K562 (cell line): Measurements from ENCODE around the gene SLC9A3.

Experiments used
- CTCF ChIP-seq, 3 experiments: IDR thresholded peaks in 2 of 3; conservative IDR thresholded peaks in 1 of 3; 2 replicates each; pipeline ENCODE4 v1.5.1; 2011 to 2012; ENCODE audit warnings: low read length in 3 of 3, mild to moderate bottlenecking in 3 of 3, control low read depth in 2 of 3, improper control_type of control experiment in 1 of 3, inconsistent platforms in 1 of 3, low read depth in 1 of 3, mixed read lengths in 1 of 3, moderate library complexity in 1 of 3; ENCODE audit not compliant: insufficient read depth in 2 of 3
- EGR1 ChIP-seq: fragments of 450-650 bp; conservative IDR thresholded peaks from 2 replicates; pipeline ENCODE4 v1.6.1; 2017; ENCODE audit warnings: mild to moderate bottlenecking
- ERF ChIP-seq: fragments of 450-650 bp; formaldehyde crosslinking; IDR thresholded peaks from 2 replicates; pipeline ENCODE4 v1.4.0; 2020; ENCODE audit warnings: mild to moderate bottlenecking, mixed read lengths
- FOXP1 ChIP-seq: sonication (generic); formaldehyde crosslinking; IDR thresholded peaks from 2 replicates; pipeline ENCODE4 v1.8.0; 2022; ENCODE audit warnings: mild to moderate bottlenecking, missing genetic modification reagents
- MIER1 ChIP-seq: fragments of 450-650 bp; IDR thresholded peaks from 2 replicates; pipeline ENCODE4 v1.6.1; 2016; ENCODE audit warnings: antibody characterized with exemption, mild to moderate bottlenecking, low read depth
- MLX ChIP-seq, 2 experiments: fragments of 450-650 bp in 1 of 2; sonication (generic) in 1 of 2; formaldehyde crosslinking; conservative IDR thresholded peaks; 2 replicates each; pipeline versions ENCODE4 v1.4.0 to v1.8.1; 2020 to 2022; ENCODE audit warnings: mild to moderate bottlenecking in 1 of 2, missing genetic modification reagents in 1 of 2
- SFPQ ChIP-seq: fragments of 200-400 bp; formaldehyde crosslinking; IDR thresholded peaks from 2 replicates; pipeline ENCODE4 v1.6.1; 2017; ENCODE audit warnings: mild to moderate bottlenecking, low read depth, low read length, moderate library complexity
- SMC3 ChIP-seq: conservative IDR thresholded peaks from 2 replicates; pipeline ENCODE4 v1.6.1; 2011; ENCODE audit warnings: low read depth, low read length, improper control_type of control experiment; ENCODE audit not compliant: insufficient read depth
- TF ChIP-seq, protein P1 (sequence below): fragments of 250-450 bp; sonication (Bioruptor Pico); IDR thresholded peaks from 2 replicates; pipeline ENCODE4 v1.5.0; 2020; ENCODE audit warnings: mild to moderate bottlenecking, borderline replicate concordance
- TF ChIP-seq, protein P2 (sequence below): fragments of 200-600 bp; sonication (generic); IDR thresholded peaks from one replicate; pipeline ENCODE4 v1.6.1; 2012; ENCODE audit warnings: mild to moderate bottlenecking, low read depth, low read length, inconsistent platforms

DNA sequence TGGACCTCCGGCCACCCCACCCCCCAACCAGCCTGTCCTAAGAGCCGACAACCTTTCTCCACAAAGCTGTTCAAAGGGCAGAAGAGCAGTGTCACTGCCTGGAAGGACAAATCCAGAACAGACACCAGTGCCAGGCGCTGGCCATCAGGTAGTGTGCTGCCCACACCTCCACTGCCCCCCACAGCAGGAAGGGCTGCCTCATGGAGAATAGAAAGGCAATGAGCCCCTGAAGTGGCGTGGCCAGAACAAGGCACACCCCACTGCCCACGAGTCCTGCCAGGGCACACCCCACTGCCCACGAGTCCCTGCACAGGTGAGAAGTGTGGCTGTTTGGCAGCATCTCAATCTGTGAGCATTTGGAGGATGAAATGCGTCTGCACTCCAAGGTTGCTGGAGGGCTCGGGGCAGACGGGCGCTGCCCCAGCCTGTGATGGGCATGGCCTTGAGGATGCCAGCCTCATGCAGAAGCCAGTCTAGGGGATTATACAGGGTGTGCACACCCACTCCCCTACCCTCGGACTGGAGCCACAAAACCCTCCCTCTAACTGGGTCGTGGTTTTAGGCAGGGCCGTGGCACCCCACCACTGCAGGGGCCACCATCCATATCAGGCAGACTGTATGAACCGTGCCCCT is 2.3 kb upstream of the SLC9A3 start:
- TF ChIP-seq EGR1: no peak
- TF ChIP-seq, protein P1, sequence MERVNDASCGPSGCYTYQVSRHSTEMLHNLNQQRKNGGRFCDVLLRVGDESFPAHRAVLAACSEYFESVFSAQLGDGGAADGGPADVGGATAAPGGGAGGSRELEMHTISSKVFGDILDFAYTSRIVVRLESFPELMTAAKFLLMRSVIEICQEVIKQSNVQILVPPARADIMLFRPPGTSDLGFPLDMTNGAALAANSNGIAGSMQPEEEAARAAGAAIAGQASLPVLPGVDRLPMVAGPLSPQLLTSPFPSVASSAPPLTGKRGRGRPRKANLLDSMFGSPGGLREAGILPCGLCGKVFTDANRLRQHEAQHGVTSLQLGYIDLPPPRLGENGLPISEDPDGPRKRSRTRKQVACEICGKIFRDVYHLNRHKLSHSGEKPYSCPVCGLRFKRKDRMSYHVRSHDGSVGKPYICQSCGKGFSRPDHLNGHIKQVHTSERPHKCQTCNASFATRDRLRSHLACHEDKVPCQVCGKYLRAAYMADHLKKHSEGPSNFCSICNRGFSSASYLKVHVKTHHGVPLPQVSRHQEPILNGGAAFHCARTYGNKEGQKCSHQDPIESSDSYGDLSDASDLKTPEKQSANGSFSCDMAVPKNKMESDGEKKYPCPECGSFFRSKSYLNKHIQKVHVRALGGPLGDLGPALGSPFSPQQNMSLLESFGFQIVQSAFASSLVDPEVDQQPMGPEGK: no peak
- TF ChIP-seq CTCF (IDR thresholded peaks at IDR 0.05 in 2 of 3, conservative IDR thresholded peaks at IDR 0.05 in 1 of 3; ENCODE audit: insufficient read depth in 2 of 3, low read depth in 1 of 3, low read length in 3 of 3): no peak
- no peak for TF ChIP-seq MLX (CRISPR knock-in tag; conservative IDR thresholded peaks at IDR 0.05)
- no peak for TF ChIP-seq SFPQ
- no peak for TF ChIP-seq SMC3
- TF ChIP-seq, protein P2, sequence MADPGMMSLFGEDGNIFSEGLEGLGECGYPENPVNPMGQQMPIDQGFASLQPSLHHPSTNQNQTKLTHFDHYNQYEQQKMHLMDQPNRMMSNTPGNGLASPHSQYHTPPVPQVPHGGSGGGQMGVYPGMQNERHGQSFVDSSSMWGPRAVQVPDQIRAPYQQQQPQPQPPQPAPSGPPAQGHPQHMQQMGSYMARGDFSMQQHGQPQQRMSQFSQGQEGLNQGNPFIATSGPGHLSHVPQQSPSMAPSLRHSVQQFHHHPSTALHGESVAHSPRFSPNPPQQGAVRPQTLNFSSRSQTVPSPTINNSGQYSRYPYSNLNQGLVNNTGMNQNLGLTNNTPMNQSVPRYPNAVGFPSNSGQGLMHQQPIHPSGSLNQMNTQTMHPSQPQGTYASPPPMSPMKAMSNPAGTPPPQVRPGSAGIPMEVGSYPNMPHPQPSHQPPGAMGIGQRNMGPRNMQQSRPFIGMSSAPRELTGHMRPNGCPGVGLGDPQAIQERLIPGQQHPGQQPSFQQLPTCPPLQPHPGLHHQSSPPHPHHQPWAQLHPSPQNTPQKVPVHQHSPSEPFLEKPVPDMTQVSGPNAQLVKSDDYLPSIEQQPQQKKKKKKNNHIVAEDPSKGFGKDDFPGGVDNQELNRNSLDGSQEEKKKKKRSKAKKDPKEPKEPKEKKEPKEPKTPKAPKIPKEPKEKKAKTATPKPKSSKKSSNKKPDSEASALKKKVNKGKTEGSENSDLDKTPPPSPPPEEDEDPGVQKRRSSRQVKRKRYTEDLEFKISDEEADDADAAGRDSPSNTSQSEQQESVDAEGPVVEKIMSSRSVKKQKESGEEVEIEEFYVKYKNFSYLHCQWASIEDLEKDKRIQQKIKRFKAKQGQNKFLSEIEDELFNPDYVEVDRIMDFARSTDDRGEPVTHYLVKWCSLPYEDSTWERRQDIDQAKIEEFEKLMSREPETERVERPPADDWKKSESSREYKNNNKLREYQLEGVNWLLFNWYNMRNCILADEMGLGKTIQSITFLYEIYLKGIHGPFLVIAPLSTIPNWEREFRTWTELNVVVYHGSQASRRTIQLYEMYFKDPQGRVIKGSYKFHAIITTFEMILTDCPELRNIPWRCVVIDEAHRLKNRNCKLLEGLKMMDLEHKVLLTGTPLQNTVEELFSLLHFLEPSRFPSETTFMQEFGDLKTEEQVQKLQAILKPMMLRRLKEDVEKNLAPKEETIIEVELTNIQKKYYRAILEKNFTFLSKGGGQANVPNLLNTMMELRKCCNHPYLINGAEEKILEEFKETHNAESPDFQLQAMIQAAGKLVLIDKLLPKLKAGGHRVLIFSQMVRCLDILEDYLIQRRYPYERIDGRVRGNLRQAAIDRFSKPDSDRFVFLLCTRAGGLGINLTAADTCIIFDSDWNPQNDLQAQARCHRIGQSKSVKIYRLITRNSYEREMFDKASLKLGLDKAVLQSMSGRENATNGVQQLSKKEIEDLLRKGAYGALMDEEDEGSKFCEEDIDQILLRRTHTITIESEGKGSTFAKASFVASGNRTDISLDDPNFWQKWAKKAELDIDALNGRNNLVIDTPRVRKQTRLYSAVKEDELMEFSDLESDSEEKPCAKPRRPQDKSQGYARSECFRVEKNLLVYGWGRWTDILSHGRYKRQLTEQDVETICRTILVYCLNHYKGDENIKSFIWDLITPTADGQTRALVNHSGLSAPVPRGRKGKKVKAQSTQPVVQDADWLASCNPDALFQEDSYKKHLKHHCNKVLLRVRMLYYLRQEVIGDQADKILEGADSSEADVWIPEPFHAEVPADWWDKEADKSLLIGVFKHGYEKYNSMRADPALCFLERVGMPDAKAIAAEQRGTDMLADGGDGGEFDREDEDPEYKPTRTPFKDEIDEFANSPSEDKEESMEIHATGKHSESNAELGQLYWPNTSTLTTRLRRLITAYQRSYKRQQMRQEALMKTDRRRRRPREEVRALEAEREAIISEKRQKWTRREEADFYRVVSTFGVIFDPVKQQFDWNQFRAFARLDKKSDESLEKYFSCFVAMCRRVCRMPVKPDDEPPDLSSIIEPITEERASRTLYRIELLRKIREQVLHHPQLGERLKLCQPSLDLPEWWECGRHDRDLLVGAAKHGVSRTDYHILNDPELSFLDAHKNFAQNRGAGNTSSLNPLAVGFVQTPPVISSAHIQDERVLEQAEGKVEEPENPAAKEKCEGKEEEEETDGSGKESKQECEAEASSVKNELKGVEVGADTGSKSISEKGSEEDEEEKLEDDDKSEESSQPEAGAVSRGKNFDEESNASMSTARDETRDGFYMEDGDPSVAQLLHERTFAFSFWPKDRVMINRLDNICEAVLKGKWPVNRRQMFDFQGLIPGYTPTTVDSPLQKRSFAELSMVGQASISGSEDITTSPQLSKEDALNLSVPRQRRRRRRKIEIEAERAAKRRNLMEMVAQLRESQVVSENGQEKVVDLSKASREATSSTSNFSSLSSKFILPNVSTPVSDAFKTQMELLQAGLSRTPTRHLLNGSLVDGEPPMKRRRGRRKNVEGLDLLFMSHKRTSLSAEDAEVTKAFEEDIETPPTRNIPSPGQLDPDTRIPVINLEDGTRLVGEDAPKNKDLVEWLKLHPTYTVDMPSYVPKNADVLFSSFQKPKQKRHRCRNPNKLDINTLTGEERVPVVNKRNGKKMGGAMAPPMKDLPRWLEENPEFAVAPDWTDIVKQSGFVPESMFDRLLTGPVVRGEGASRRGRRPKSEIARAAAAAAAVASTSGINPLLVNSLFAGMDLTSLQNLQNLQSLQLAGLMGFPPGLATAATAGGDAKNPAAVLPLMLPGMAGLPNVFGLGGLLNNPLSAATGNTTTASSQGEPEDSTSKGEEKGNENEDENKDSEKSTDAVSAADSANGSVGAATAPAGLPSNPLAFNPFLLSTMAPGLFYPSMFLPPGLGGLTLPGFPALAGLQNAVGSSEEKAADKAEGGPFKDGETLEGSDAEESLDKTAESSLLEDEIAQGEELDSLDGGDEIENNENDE: no peak
- TF ChIP-seq MIER1: no peak
- no peak for TF ChIP-seq ERF (CRISPR knock-in tag)
- no peak for TF ChIP-seq FOXP1 (CRISPR knock-in tag)
